ENCODE results near the gene ANXA5.

ANXA5 gene

GRCh38 chr4:121712001-121712651 lies 15.3 kb upstream of the ANXA5 start:
- no peak for DNase-seq (ENCODE audit: low read depth in 1 of 2, low spot score in 1 of 2)

GRCh38 chr4:121711263-121712000 lies 14.7 kb upstream of the ANXA5 start:
- no peak for DNase-seq (ENCODE audit: low read depth in 1 of 2, low spot score in 1 of 2)

GRCh38 chr4:121709766-121710405 lies 13.1 kb upstream of the ANXA5 start:
- no peak for DNase-seq (ENCODE audit: low read depth in 1 of 2, low spot score in 1 of 2)

- DNase-seq (ENCODE audit: low read depth in 1 of 2, low spot score in 1 of 2) = no peak
Measured at GRCh38 chr4:121707344-121707743, 10.6 kb upstream of the ANXA5 start.

- DNase-seq (ENCODE audit: low read depth in 1 of 2, low spot score in 1 of 2) = no peak
Measured at GRCh38 chr4:121706595-121707021, 9.8 kb upstream of the ANXA5 start.

GRCh38 chr4:121705521-121705920 lies 8.7 kb upstream of the ANXA5 start:
- DNase-seq (ENCODE audit: low read depth in 1 of 2, low spot score in 1 of 2) = no peak

- no peak for DNase-seq (ENCODE audit: low read depth in 1 of 2, low spot score in 1 of 2)
Measured at GRCh38 chr4:121702136-121702535, 5.4 kb upstream of the ANXA5 start.

- DNase-seq (ENCODE audit: low read depth in 1 of 2, low spot score in 1 of 2) = no peak
Measured at GRCh38 chr4:121701263-121701662, 4.5 kb upstream of the ANXA5 start.

GRCh38 chr4:121698236-121698671 lies 1.5 kb upstream of the ANXA5 start:
- no peak for DNase-seq (ENCODE audit: low read depth in 1 of 2, low spot score in 1 of 2)

GRCh38 chr4:121697564-121697963 lies 784 bp upstream of the ANXA5 start:
- no peak for DNase-seq (ENCODE audit: low read depth in 1 of 2, low spot score in 1 of 2)

GRCh38 chr4:121696170-121696580 lies 605 bp downstream of the ANXA5 start:
- peak; percentile 12 to 45 for DNase-seq (ENCODE audit: low read depth in 1 of 2, low spot score in 1 of 2)

GRCh38 chr4:121693886-121694285 lies 2.9 kb downstream of the ANXA5 start:
- no peak for DNase-seq (ENCODE audit: low read depth in 1 of 2, low spot score in 1 of 2)

GRCh38 chr4:121693450-121693849 lies 3.3 kb downstream of the ANXA5 start:
- no peak for DNase-seq (ENCODE audit: low read depth in 1 of 2, low spot score in 1 of 2)

- no peak for DNase-seq (ENCODE audit: low read depth in 1 of 2, low spot score in 1 of 2)
Measured at GRCh38 chr4:121692261-121692660, 4.5 kb downstream of the ANXA5 start.

- DNase-seq (ENCODE audit: low read depth in 1 of 2, low spot score in 1 of 2) = no peak
Measured at GRCh38 chr4:121690001-121690400, 6.8 kb downstream of the ANXA5 start.

GRCh38 chr4:121688701-121689100 lies 8.1 kb downstream of the ANXA5 start:
- no peak for DNase-seq (ENCODE audit: low read depth in 1 of 2, low spot score in 1 of 2)

- no peak for DNase-seq (ENCODE audit: low read depth in 1 of 2, low spot score in 1 of 2)
Measured at GRCh38 chr4:121688261-121688660, 8.5 kb downstream of the ANXA5 start.

GRCh38 chr4:121686255-121686654 lies 10.5 kb downstream of the ANXA5 start:
- DNase-seq (ENCODE audit: low read depth in 1 of 2, low spot score in 1 of 2) = no peak

GRCh38 chr4:121685257-121685656 lies 11.5 kb downstream of the ANXA5 start:
- DNase-seq (ENCODE audit: low read depth in 1 of 2, low spot score in 1 of 2) = no peak

- no peak for DNase-seq (ENCODE audit: low read depth in 1 of 2, low spot score in 1 of 2)
Measured at GRCh38 chr4:121684561-121684960, 12.2 kb downstream of the ANXA5 start.

- DNase-seq (ENCODE audit: low read depth in 1 of 2, low spot score in 1 of 2) = no peak
Measured at GRCh38 chr4:121684016-121684415, 12.8 kb downstream of the ANXA5 start.

GRCh38 chr4:121680571-121680970 lies 16.2 kb downstream of the ANXA5 start:
- DNase-seq (ENCODE audit: low read depth in 1 of 2, low spot score in 1 of 2) = no peak
